ENCODE measurements around the gene OR2A2.
A peak's percentile ranks its signal among the peaks of the same experiment; 100 is the strongest.
"Not testable (repeated sequence)": the region's sequence is repeated elsewhere in the genome, so short reads cannot be mapped to it uniquely, and the experiment has no call there.

Gene OR2A2, protein sequence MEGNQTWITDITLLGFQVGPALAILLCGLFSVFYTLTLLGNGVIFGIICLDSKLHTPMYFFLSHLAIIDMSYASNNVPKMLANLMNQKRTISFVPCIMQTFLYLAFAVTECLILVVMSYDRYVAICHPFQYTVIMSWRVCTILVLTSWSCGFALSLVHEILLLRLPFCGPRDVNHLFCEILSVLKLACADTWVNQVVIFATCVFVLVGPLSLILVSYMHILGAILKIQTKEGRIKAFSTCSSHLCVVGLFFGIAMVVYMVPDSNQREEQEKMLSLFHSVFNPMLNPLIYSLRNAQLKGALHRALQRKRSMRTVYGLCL

DNA sequence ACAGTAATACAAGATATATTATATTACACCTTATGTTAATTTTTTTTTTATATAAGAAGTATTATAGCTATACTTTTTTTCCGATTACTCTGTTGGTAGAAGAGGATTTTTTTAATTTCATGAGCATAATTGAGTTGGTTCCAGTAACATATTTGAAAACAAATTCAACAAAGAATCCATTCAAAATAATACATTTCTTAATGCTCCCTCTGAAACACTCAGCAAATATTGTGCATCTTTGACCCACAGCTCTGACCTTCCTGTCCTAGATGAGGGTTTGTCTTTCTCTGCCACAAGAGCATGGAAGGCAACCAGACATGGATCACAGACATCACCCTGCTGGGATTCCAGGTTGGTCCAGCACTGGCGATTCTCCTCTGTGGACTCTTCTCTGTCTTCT lies at the start of gene OR2A2:
OR2A2 (plus strand) TSS at position 301 of the 400 bp plus-strand sequence; CDS start at position 301, 0 bp downstream.
- no peak for DNase-seq (ENCODE audit: low read depth in 4 of 4, low spot score in 1 of 4)

- no peak for DNase-seq (ENCODE audit: low read depth in 4 of 4, low spot score in 1 of 4)
Measured at GRCh38 chr7:144063710-144064109, 45.7 kb upstream of the OR2A2 start.

DNA sequence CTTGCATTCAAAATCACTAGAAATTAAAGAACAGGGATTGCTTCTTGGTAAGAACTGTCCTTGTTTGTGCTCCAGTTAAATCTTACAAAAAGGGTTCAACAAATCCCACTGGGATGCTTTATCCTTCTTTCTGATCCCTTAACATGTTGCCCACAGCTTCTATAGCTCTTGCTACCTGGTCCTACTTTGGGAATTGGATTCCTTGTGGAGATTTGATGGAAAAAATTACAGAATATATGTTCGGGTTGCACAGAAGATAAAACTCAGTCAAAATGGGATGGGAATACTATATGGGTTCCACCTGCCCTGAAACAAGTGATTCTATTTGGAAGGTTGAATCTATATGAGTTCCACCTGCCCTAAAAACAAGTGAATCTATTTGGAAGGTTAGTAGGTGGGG lies 39.9 kb upstream of the OR2A2 start, which contains the start of gene OR2A25:
OR2A25 (plus strand) TSS at position 301 of the 400 bp plus-strand sequence. CDS start 4,409 bp downstream, outside the sequence.
- DNase-seq (ENCODE audit: low read depth in 4 of 4, low spot score in 1 of 4), result no peak

DNA sequence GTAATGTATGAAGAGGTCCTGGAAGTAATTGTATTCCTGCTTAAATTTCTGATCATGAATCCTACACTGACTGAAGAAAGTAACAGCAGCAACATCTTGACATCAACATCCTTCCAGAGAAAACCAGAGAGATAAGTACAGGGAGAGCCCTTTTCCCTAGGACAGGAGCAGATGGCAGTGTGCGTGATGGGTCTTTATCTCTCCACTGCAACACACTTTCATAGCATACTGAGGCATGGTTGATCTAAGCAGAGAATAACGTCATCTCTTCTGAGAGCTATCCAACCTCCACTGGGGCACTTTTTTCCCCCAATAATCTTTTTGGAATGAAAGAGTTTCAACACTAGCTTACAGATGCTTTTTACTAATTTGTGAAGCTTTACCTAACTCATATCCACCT lies 39.4 kb upstream of the OR2A2 start:
- DNase-seq (ENCODE audit: low read depth in 4 of 4, low spot score in 1 of 4), result no peak

- no peak for DNase-seq (ENCODE audit: low read depth in 4 of 4, low spot score in 1 of 4)
Measured at GRCh38 chr7:144074374-144074773, 35.0 kb upstream of the OR2A2 start.

- no peak for DNase-seq (ENCODE audit: low read depth in 4 of 4, low spot score in 1 of 4)
Measured at GRCh38 chr7:144085978-144086377, 23.4 kb upstream of the OR2A2 start, which contains the start of gene OR2A12. Gene OR2A12 (plus strand): TSS chr7:144086278. CDS start chr7:144095108, 8,830 bp downstream.

DNA sequence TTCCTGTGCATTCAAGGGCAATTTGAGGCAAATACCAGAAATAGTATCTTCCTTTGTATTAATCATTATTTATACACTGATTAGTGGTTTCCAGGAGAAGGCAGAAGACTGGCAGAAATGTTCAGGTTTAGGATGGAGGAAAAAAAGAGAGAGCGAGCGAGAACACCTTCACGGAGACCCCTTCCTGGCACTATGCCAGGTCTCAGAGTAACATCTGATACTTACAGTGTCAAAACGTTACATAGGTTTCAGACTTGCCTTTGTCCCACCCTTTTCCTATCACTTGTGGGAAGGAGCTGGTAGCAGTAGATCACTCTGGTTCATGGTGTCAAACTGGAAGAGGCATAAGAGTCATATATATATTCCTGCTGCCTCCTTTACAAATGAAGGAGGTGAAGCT lies 22.7 kb upstream of the OR2A2 start:
- no peak for DNase-seq (ENCODE audit: low read depth in 4 of 4, low spot score in 1 of 4)

- DNase-seq (ENCODE audit: low read depth in 4 of 4, low spot score in 1 of 4), result no peak
Measured at GRCh38 chr7:144087230-144087629, 22.2 kb upstream of the OR2A2 start.

DNA sequence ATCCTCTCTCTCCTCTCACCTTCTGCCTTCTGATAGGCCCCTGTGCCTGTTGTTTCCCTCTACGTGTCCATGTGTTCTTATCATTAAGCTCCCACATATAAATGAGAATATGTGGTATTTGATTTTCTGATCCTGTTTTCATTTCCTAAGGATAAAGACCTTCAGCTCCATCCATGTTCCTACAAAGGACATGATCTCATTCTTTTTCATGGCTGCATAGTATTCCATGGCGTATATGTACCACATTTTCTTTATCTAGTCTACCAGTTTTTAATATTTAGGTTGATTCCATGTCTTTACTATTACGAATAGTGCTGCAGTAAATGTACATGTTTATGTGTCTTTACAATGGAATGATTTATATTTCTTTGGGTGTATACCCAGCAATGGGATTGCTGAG lies 18.7 kb upstream of the OR2A2 start:
- no peak for DNase-seq (ENCODE audit: low read depth in 4 of 4, low spot score in 1 of 4)

DNA sequence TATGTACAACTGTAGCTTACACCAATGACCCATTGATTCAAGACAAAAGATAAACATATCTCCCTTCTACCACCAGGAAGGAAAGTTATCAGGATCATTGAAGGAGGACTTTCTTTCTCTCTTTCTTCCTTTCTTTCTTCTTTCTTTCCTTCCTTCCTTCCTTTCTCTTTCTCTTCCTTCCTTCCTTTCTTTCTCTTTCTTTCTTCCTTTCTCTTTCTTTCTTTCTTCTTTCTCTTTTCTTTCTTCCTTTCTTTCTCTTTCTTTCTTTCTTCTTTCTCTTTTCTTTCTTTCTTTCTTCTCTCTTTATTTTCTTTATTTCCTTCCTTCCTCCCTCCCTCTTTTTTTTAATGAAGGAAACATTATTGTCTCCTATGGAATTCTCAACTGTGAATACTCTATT lies 10.6 kb upstream of the OR2A2 start:
- no peak for DNase-seq (ENCODE audit: low read depth in 4 of 4, low spot score in 1 of 4)

GRCh38 chr7:144100607-144101006 lies 8.8 kb upstream of the OR2A2 start:
- DNase-seq (ENCODE audit: low read depth in 4 of 4, low spot score in 1 of 4), result no peak

DNA sequence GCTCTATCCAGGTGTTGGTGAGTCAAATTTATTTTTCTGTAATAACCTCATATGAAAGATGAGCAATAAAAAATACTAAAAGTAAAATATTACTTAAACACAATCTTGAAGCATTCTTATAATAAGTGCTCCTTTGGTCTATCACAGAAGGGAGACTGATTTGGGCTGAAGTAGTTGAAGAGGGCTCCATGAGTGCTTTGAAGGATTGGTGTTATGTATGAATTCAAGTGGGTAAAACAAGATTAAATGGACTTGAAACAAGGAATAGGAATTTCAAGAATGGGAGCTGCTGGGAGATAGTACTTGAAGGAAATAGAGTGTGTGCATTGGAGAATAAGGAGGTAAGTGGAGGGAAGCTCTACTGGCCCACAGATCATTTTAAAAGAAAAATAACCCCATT lies 7.3 kb upstream of the OR2A2 start:
- DNase-seq (ENCODE audit: low read depth in 4 of 4, low spot score in 1 of 4), result no peak

- DNase-seq (ENCODE audit: low read depth in 4 of 4, low spot score in 1 of 4), result no peak
Measured at GRCh38 chr7:144105211-144105610, 4.2 kb upstream of the OR2A2 start.

GRCh38 chr7:144110272-144110671 lies 889 bp downstream of the OR2A2 start:
- DNase-seq (ENCODE audit: low read depth in 4 of 4, low spot score in 1 of 4), result no peak

DNA sequence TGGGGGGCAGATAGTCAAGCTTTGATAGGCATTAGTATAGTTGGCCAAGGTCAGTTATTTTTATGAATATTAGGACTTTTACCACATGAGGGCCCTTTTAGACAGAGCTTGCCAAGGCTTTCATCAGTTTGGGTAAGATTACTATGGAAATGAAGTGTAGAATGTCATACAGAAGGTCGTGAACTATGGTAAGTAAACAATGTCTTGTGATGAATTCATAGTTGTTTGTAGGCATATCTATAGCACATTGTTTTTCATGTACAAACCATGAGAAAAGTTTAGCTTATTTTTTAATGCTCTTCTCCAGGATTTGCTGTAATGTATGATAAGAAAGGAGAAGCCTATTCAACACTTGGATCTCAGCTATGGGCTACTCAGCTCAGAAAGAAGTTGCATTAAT lies 4.3 kb downstream of the OR2A2 start:
- DNase-seq (ENCODE audit: low read depth in 4 of 4, low spot score in 1 of 4), result no peak

- DNase-seq (ENCODE audit: low read depth in 4 of 4, low spot score in 1 of 4), result no peak
Measured at GRCh38 chr7:144118341-144118740, 9.0 kb downstream of the OR2A2 start.

GRCh38 chr7:144122876-144123275 lies 13.5 kb downstream of the OR2A2 start, which contains the start of gene OR2A14:
Gene OR2A14 (plus strand): TSS chr7:144123176. CDS start chr7:144129113, 5,937 bp downstream.
- DNase-seq (ENCODE audit: low read depth in 4 of 4, low spot score in 1 of 4), result no peak

DNA sequence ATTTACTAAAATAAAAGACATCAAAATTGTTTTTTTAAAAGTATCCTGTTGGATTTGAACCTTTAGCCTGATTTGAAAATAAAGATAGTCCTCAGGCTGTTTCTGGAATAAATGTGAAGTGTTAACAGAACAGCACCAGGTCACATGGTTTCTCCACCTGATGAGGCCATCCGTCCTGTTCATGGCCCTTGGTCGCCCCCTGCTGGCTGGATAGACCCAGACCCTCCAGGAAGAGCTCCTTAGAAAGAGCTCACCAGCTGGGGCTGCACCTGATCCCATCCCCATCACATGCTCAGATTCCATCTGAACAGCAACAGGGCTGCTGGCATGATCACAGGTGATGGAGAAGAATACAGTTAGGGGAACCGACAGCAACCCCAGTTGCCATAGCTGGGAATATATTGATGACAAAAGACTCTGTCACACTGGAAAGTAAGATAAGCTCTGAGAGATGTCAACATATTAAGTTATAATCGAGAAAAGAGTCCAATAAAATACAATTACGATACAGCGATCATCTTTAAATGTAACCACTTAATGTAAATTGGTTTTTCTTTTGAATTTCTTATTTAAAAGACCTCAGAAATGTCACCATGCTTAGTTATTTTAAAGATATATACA lies 18.4 kb downstream of the OR2A2 start:
- DNase-seq (ENCODE audit: low read depth in 4 of 4, low spot score in 1 of 4), result peak; percentile 86 to 94 (median 90)

DNA sequence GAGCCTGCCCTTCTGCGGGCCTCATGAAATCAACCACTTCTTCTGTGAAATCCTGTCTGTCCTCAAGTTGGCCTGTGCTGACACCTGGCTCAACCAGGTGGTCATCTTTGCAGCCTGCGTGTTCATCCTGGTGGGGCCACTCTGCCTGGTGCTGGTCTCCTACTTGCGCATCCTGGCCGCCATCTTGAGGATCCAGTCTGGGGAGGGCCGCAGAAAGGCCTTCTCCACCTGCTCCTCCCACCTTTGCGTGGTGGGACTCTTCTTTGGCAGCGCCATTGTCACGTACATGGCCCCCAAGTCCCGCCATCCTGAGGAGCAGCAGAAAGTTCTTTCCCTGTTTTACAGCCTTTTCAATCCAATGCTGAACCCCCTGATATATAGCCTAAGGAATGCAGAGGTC lies 20.2 kb downstream of the OR2A2 start:
- not testable (repeated sequence) for DNase-seq (ENCODE audit: low read depth in 4 of 4, low spot score in 1 of 4)

DNA sequence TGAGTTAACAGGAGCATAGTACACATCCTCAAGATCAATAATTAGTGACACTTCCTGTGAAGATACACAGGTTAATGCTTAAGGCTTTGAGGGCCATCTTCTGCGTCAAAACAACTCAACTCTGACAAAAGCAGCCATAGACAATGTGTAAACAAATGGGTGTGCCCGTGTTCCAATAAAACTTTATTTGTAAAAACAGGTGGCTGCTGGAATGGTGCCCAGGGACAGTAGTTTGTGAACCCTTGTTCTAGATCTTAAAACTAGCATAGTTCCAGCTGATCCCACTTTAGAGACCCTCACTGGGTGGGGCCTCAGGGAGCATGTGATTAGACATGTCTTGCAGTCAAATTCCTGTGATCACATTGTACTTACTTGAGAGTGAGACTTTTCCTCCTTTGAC lies 21.3 kb downstream of the OR2A2 start:
- DNase-seq (ENCODE audit: low read depth in 4 of 4, low spot score in 1 of 4), result no peak

DNA sequence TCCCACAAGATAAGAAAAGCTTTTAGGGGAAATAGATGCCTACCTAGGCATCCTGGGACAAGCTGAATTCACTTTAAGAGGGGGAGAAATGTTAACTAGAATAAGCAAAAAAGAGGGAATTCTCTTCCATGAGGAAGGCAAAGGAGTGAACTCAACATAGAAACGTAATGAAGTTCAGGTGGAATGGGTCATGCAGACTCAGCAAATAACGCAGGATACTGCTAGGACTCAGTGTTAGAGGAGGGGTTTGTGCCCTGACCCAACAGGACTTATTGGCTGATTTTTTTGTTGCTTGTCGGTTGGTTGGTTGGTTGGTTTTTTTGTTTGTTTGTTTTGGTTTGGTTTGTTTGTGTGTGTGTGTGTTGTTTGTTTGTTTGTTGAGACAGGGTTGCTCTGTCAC lies 22.9 kb downstream of the OR2A2 start:
- no peak for DNase-seq (ENCODE audit: low read depth in 4 of 4, low spot score in 1 of 4)

- no peak for DNase-seq (ENCODE audit: low read depth in 4 of 4, low spot score in 1 of 4)
Measured at GRCh38 chr7:144133307-144133706, 23.9 kb downstream of the OR2A2 start.

DNA sequence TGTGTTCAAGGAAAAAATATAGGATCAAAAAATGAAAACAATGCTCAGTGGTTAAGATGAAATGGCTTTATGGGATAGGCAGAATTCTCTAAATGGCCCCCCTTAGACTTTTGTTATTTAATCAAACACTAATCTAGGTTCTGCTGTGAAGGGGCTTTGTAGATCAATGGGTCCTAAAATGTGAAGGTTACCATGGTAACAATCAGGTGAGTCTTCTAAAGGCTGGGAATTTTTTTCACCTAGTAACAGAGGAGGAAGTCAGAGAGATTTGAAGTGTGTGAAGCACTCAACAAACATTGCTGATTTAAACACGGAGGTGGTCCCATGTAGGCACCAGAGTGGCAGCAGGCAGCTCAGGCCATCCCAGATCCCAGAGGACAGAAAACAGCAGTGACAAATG lies 24.7 kb downstream of the OR2A2 start:
- DNase-seq (ENCODE audit: low read depth in 4 of 4, low spot score in 1 of 4), result no peak

All from stimulated activated CD4-positive, alpha-beta T cell treated with anti-CD3 and anti-CD28 coated beads, Interleukin-1b, Interleukin-23, amount 100 ng/mL, for 24 hours (primary cell).